Measurements from ENCODE around the gene UMPS. TPM values are rescaled to one million over a fixed set of nuclear protein-coding genes. Genes with fewer than 3 reads are reported as not detected.

The UMPS gene
- polyA plus RNA-seq, 1 of the 3 experiments (the other 2 are of a cell fraction) = 25.1 TPM

DNA sequence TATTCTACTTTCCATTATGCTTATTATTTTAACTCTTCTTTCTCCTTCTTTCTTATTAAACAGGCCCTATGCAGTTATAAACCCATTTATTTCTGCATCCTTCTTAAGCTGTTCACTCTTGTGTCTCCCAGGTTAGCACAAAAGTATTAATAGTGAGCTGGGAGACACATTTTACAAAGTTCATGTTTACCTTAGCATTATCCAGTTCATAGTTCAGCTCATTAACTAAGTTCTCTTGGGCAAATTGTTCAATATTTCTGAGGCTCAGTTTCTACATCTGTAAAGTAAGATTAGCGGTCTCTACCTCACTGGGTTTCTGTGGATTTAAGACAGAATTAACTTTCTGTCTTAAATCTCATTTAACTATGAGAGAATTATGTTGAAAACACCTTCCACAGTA is 31.2 kb upstream of the UMPS start (continued):
- no peak for TF ChIP-seq RAD21 (IDR thresholded peaks at IDR 0.05; ENCODE audit: low read length)
- TF ChIP-seq SMC3 (IDR thresholded peaks at IDR 0.05; ENCODE audit: low read depth, low read length) = no peak

DNA sequence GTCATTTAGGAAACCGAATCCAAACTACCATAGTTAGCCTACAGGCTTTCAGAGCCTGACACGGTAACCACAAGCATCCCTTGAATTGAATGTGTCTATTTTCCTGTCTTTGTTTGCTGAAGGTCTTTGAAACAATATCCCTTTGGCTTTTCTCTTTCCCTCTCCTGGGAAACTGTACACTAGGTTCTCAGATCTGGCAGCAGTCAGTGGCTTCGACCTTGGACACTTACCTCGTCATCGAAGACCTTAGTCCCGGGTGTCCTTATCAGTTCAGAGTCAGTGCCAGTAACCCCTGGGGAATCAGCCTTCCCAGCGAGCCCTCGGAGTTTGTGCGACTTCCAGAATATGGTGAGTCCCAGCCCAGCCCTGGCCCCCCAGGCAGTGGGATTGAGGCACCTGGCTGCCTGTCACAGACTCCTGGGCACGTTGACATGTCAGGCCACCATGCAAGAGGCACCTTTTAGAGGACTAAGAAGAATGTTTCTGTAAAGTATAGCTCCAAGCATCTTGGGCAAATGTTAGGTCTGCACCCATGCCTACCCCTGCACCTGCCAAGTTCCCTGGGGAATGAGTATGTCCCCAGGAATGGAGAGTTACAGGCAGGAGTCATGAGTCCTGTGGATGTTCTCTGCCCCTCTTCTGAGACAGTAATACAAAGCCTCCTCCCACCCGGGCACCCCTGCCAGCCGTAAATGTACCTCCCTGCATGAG is 30.4 kb upstream of the UMPS start:
- Histone ChIP-seq H3K9me2 (no peaks in the 10 kb centered on the region), H3K27me3 (ENCODE audit: insufficient read depth) (no peaks in the 10 kb centered on the region), H3K36me3 (replicated peaks in 1 of 2; ENCODE audit: control insufficient read depth in 1 of 2, insufficient read depth in 2 of 2, low read length in 1 of 2) (no peaks in the 10 kb centered on the region), H3K4me2 (no peak overlapping the region), H2AFZ (ENCODE audit: low read depth) (no peak overlapping the region), H3K27ac (ENCODE audit: low read depth in 2 of 2, low read length in 1 of 2) (no peak overlapping the region), H4K20me1 (ENCODE audit: insufficient read depth) (no peaks in the 10 kb centered on the region), H3F3A (replicated peaks; ENCODE audit: insufficient read depth) (peaks cover 4% of the 10 kb centered on the region), H3K9me3 (no peaks in the 10 kb centered on the region), H3K4me3 (ENCODE audit: low read depth in 2 of 2, low read length in 1 of 2) (no peak overlapping the region), H3K4me1 (ENCODE audit: control insufficient read depth in 1 of 2, insufficient read depth in 2 of 2, low read depth in 1 of 2, low read length in 1 of 2) (peaks cover 0 to 21% of the 10 kb centered on the region in 2 experiments; a peak in 1 of 4 replicates), H3K9ac (no peak overlapping the region), H3K79me2 (ENCODE audit: insufficient read depth) (no peaks in the 10 kb centered on the region)
- ChIA-PET CTCF (interaction anchor here (1.4 to 4.3 kb wide), 3 partner anchors 11 to 140 kb away, joined by 3 to 17 read pairs (median 11); no protein-coding TSS in a partner anchor), POLR2A (no interaction called here)
- no peak for DNase-seq
- WGBS (ENCODE audit: low lambda C conversion rate) = 86% methylated on average over 12 of the region's 12 CpGs
- no peak for TF ChIP-seq POLR2AphosphoS5 (IDR thresholded peaks at IDR 0.05; ENCODE audit: low read depth, low read length)
- no peak for TF ChIP-seq NFIC (IDR thresholded peaks at IDR 0.05; ENCODE audit: borderline replicate concordance)
- TF ChIP-seq SMC3 (IDR thresholded peaks at IDR 0.05; ENCODE audit: low read depth, low read length) = no peak
- no peak for TF ChIP-seq SIN3A (IDR thresholded peaks at IDR 0.05; ENCODE audit: borderline replicate concordance, low read depth, low read length)
- TF ChIP-seq, protein P1, sequence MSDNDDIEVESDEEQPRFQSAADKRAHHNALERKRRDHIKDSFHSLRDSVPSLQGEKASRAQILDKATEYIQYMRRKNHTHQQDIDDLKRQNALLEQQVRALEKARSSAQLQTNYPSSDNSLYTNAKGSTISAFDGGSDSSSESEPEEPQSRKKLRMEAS (IDR thresholded peaks at IDR 0.05; ENCODE audit: low read depth) = no peak
- TF ChIP-seq USF1 (IDR thresholded peaks at IDR 0.05; ENCODE audit: borderline replicate concordance, low read depth) = no peak
- TF ChIP-seq RAD21 (IDR thresholded peaks at IDR 0.05; ENCODE audit: low read length) = no peak
- TF ChIP-seq FOSL2 (IDR thresholded peaks at IDR 0.05; ENCODE audit: borderline replicate concordance, low read depth) = no peak
- TF ChIP-seq, protein P2, sequence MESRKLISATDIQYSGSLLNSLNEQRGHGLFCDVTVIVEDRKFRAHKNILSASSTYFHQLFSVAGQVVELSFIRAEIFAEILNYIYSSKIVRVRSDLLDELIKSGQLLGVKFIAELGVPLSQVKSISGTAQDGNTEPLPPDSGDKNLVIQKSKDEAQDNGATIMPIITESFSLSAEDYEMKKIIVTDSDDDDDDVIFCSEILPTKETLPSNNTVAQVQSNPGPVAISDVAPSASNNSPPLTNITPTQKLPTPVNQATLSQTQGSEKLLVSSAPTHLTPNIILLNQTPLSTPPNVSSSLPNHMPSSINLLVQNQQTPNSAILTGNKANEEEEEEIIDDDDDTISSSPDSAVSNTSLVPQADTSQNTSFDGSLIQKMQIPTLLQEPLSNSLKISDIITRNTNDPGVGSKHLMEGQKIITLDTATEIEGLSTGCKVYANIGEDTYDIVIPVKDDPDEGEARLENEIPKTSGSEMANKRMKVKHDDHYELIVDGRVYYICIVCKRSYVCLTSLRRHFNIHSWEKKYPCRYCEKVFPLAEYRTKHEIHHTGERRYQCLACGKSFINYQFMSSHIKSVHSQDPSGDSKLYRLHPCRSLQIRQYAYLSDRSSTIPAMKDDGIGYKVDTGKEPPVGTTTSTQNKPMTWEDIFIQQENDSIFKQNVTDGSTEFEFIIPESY (IDR thresholded peaks at IDR 0.05; ENCODE audit: borderline replicate concordance, low read depth) = no peak
- no peak for TF ChIP-seq EZH2phosphoT487 (IDR thresholded peaks at IDR 0.05; ENCODE audit: borderline replicate concordance, low read depth)
- TF ChIP-seq MXI1 (IDR thresholded peaks at IDR 0.05; ENCODE audit: low read depth, low read length) = no peak
- no peak for TF ChIP-seq RXRA (IDR thresholded peaks at IDR 0.05; ENCODE audit: borderline replicate concordance, low read depth)
- TF ChIP-seq ELF1 (IDR thresholded peaks at IDR 0.05) = no peak
- TF ChIP-seq RCOR1 (IDR thresholded peaks at IDR 0.05; ENCODE audit: low read length) = no peak
- no peak for TF ChIP-seq CHD2 (IDR thresholded peaks at IDR 0.05; ENCODE audit: low read length, partially characterized antibody)
- no peak for TF ChIP-seq IRF3 (IDR thresholded peaks at IDR 0.05; ENCODE audit: low read depth, low read length)
- TF ChIP-seq TAF1 (IDR thresholded peaks at IDR 0.05; ENCODE audit: borderline replicate concordance, low read depth, low read length) = no peak
- no peak for TF ChIP-seq RFX5 (IDR thresholded peaks at IDR 0.05; ENCODE audit: low read length)
- TF ChIP-seq, protein P3, sequence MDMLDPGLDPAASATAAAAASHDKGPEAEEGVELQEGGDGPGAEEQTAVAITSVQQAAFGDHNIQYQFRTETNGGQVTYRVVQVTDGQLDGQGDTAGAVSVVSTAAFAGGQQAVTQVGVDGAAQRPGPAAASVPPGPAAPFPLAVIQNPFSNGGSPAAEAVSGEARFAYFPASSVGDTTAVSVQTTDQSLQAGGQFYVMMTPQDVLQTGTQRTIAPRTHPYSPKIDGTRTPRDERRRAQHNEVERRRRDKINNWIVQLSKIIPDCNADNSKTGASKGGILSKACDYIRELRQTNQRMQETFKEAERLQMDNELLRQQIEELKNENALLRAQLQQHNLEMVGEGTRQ (IDR thresholded peaks at IDR 0.05; ENCODE audit: borderline replicate concordance, low read depth, low read length) = no peak
